HuH-7.5 (cell line): Measurements from ENCODE around the gene SEPTIN6.

Experiments
- DNase-seq: peaks from one replicate; pipeline ENCODE4 v3.0.0; 2011; ENCODE audit warnings: low spot score

SEPTIN6 gene

GRCh38 chrX:119648421-119648775 lies 44.6 kb downstream of the SEPTIN6 start:
- no peak for DNase-seq

- no peak for DNase-seq
Measured at GRCh38 chrX:119647552-119648420, 45.2 kb downstream of the SEPTIN6 start.

- DNase-seq = no peak
Measured at GRCh38 chrX:119647089-119647488, 45.9 kb downstream of the SEPTIN6 start.

- no peak for DNase-seq
Measured at GRCh38 chrX:119646515-119646914, 46.5 kb downstream of the SEPTIN6 start.

GRCh38 chrX:119643696-119644095 lies 49.3 kb downstream of the SEPTIN6 start:
- no peak for DNase-seq
